Measurements from ENCODE around the gene ELP1. TPM values are rescaled to one million over a fixed set of nuclear protein-coding genes. Genes with fewer than 3 reads are reported as not detected.

ELP1 gene
- polyA plus RNA-seq, 1 donor (not counting 4 experiments of a cell fraction or from before 2014, with no cell fraction given) = 49.6 TPM

GRCh38 chr9:108865037-108865436, 68.9 kb downstream of the ELP1 start:
- Histone ChIP-seq H3K4me2 (ENCODE audit: control insufficient read depth, extremely low read depth, insufficient read depth, low read depth, low read length) (no peak overlapping the region), H3K27ac (ENCODE audit: control insufficient read depth, insufficient read depth, low read length) (no peak overlapping the region), H3K36me3 (ENCODE audit: control insufficient read depth in 2 of 2, extremely low read depth in 1 of 2, insufficient read depth in 2 of 2, low read length in 2 of 2) (peaks cover 0 to 5% of the 10 kb centered on the region in 2 experiments), H2AFZ (ENCODE audit: control insufficient read depth, low read length) (no peak overlapping the region), H3K9ac (ENCODE audit: control insufficient read depth, extremely low read depth, insufficient read depth, low read length) (no peak overlapping the region), H3K4me3 (ENCODE audit: control insufficient read depth in 2 of 3, extremely low read depth in 1 of 3, insufficient read depth in 2 of 3, low read depth in 1 of 3, low read length in 3 of 3) (no peak overlapping the region), H3K9me3 (ENCODE audit: control insufficient read depth, low read depth, low read length) (no peaks in the 10 kb centered on the region), H4K20me1 (ENCODE audit: control insufficient read depth, extremely low read depth, insufficient read depth, low read length) (no peaks in the 10 kb centered on the region), H3K9me1 (ENCODE audit: control insufficient read depth, extremely low read depth, insufficient read depth, low read length) (no peaks in the 10 kb centered on the region), H3K27me3 (ENCODE audit: control insufficient read depth, extremely low read depth, insufficient read depth, low read length) (no peaks in the 10 kb centered on the region), H3K79me2 (ENCODE audit: control insufficient read depth, insufficient read depth, low read length) (no peaks in the 10 kb centered on the region), H3K4me1 (ENCODE audit: control insufficient read depth, extremely low read depth, insufficient read depth, low read length) (peaks cover 23% of the 10 kb centered on the region)
- TF ChIP-seq CTCF (optimal IDR thresholded peaks at IDR 0.05 in 1 of 3, IDR thresholded peaks at IDR 0.05 in 1 of 3, conservative IDR thresholded peaks at IDR 0.05 in 1 of 3; ENCODE audit: extremely low read depth in 1 of 3, insufficient read depth in 2 of 3, low read length in 3 of 3) (no peak), EZH2 (IDR thresholded peaks at IDR 0.05; ENCODE audit: low read length) (no peak)
- no peak for FAIRE-seq
- no peak for DNase-seq (ENCODE audit: low read depth, low spot score)
- dilution Hi-C loops (cut with MboI; ENCODE audit: extremely low pct_ligation_motif_present, low sequenced_read_pairs) = no loop called here

- Histone ChIP-seq H3K27me3 (ENCODE audit: control insufficient read depth, extremely low read depth, insufficient read depth, low read length) (no peaks in the 10 kb centered on the region), H3K9me3 (ENCODE audit: control insufficient read depth, low read depth, low read length) (no peaks in the 10 kb centered on the region), H3K79me2 (ENCODE audit: control insufficient read depth, insufficient read depth, low read length) (no peaks in the 10 kb centered on the region), H3K36me3 (ENCODE audit: control insufficient read depth in 2 of 2, extremely low read depth in 1 of 2, insufficient read depth in 2 of 2, low read length in 2 of 2) (peaks cover 0 to 5% of the 10 kb centered on the region in 2 experiments), H3K27ac (ENCODE audit: control insufficient read depth, insufficient read depth, low read length) (no peak overlapping the region), H4K20me1 (ENCODE audit: control insufficient read depth, extremely low read depth, insufficient read depth, low read length) (no peaks in the 10 kb centered on the region), H3K9ac (ENCODE audit: control insufficient read depth, extremely low read depth, insufficient read depth, low read length) (no peak overlapping the region), H2AFZ (ENCODE audit: control insufficient read depth, low read length) (no peak overlapping the region), H3K9me1 (ENCODE audit: control insufficient read depth, extremely low read depth, insufficient read depth, low read length) (no peaks in the 10 kb centered on the region), H3K4me2 (ENCODE audit: control insufficient read depth, extremely low read depth, insufficient read depth, low read depth, low read length) (no peak overlapping the region), H3K4me1 (ENCODE audit: control insufficient read depth, extremely low read depth, insufficient read depth, low read length) (peaks cover 25% of the 10 kb centered on the region), H3K4me3 (ENCODE audit: control insufficient read depth in 2 of 3, extremely low read depth in 1 of 3, insufficient read depth in 2 of 3, low read depth in 1 of 3, low read length in 3 of 3) (no peak overlapping the region)
- TF ChIP-seq EZH2 (IDR thresholded peaks at IDR 0.05; ENCODE audit: low read length) (no peak), CTCF (optimal IDR thresholded peaks at IDR 0.05 in 1 of 3, IDR thresholded peaks at IDR 0.05 in 1 of 3, conservative IDR thresholded peaks at IDR 0.05 in 1 of 3; ENCODE audit: extremely low read depth in 1 of 3, insufficient read depth in 2 of 3, low read length in 3 of 3) (no peak)
- no peak for FAIRE-seq
- DNase-seq (ENCODE audit: low read depth, low spot score) = no peak
- dilution Hi-C loops (cut with MboI; ENCODE audit: extremely low pct_ligation_motif_present, low sequenced_read_pairs) = no loop called here
Observed at GRCh38 chr9:108864446-108864845, 69.5 kb downstream of the ELP1 start.
